H1 (cell line): ENCODE data around the gene LKAAEAR1. TPM values are rescaled to one million over a fixed set of nuclear protein-coding genes. Genes with fewer than 3 reads are reported as not detected.

Source experiments
- CTCF ChIA-PET: fragments of 300-600 bp; sonication (Branson Sonifier 250); formaldehyde crosslinking; loops from one replicate; lab custom pipeline; 2021; ENCODE audit not compliant: partially characterized antibody; lab: Charles Lee
- POLR2A ChIA-PET: fragments of 300-600 bp; sonication (Branson Sonifier 250); formaldehyde crosslinking; loops from one replicate; lab custom pipeline; 2021; ENCODE audit warnings: inconsistent platforms; ENCODE audit not compliant: partially characterized antibody; lab: Charles Lee
- DNase-seq, 2 experiments: peaks; one replicate each; pipeline versions ENCODE4 v3.0.0 to v3.0.0-alpha.2; 2010 to 2022; ENCODE audit warnings: low spot score in 2 of 2, low read depth in 1 of 2, mixed read lengths in 1 of 2
- FAIRE-seq: peaks from 2 replicates; lab custom pipeline; 2011; peaks lifted over from hg19 to GRCh38; lab: Jason Lieb, UNC
- H2AFZ ChIP-seq: 2 replicates; pipeline ENCODE4 v1.8.1; 2012; ENCODE audit warnings: low read length, inconsistent platforms
- H2AK5ac ChIP-seq: 2 replicates; pipeline ENCODE4 v1.6.1; 2013; ENCODE audit warnings: low read depth, low read length
- H2BK120ac ChIP-seq: replicated peaks from 2 replicates; pipeline ENCODE3; 2013; ENCODE audit warnings: low read depth, low read length, inconsistent platforms
- H2BK12ac ChIP-seq: 2 replicates; pipeline ENCODE4 v1.6.1; 2013; ENCODE audit warnings: low read depth, low read length
- H2BK15ac ChIP-seq: 2 replicates; pipeline ENCODE4 v1.6.1; 2013; ENCODE audit warnings: low read length
- H2BK20ac ChIP-seq: 2 replicates; pipeline ENCODE4 v1.6.1; 2013; ENCODE audit warnings: low read length
- H2BK5ac ChIP-seq: 2 replicates; pipeline ENCODE4 v1.6.1; 2013; ENCODE audit warnings: low read depth, low read length
- H3K14ac ChIP-seq: 2 replicates; pipeline ENCODE4 v1.6.1; 2013; ENCODE audit warnings: inconsistent platforms; ENCODE audit not compliant: insufficient read length
- H3K18ac ChIP-seq: 2 replicates; pipeline ENCODE4 v1.6.1; 2013; ENCODE audit warnings: low read length; ENCODE audit errors: extremely low read depth
- H3K23ac ChIP-seq: 2 replicates; pipeline ENCODE4 v1.6.1; 2013; ENCODE audit warnings: inconsistent platforms; ENCODE audit not compliant: insufficient read length
- H3K23me2 ChIP-seq: 2 replicates; pipeline ENCODE4 v1.6.1; 2013; ENCODE audit warnings: low read depth, low read length
- H3K27ac ChIP-seq: 2 replicates; pipeline ENCODE4 v1.6.1; 2011; ENCODE audit warnings: low read depth, low read length, inconsistent platforms
- H3K27me3 ChIP-seq, 4 experiments: replicated peaks in 1 of 4; 1 replicate in 1 of 4; 2 replicates in 3 of 4; pipeline versions ENCODE4 v1.6.1 to v1.8.1; 2011 to 2013; ENCODE audit warnings: low read length in 3 of 4, mild to moderate bottlenecking in 3 of 4, inconsistent platforms in 2 of 4, mixed read lengths in 2 of 4, moderate library complexity in 1 of 4; ENCODE audit not compliant: control insufficient read depth in 3 of 4, insufficient read depth in 3 of 4; ENCODE audit errors: extremely low read depth in 1 of 4
- H3K36me3 ChIP-seq, 4 experiments: 2 replicates each; pipeline versions ENCODE4 v1.6.1 to v1.8.1; 2011 to 2013; ENCODE audit warnings: mild to moderate bottlenecking in 4 of 4, low read length in 3 of 4, moderate library complexity in 2 of 4, control low read depth in 1 of 4, inconsistent platforms in 1 of 4; ENCODE audit not compliant: insufficient read depth in 4 of 4, control insufficient read depth in 2 of 4
- H3K4ac ChIP-seq: replicated peaks from 2 replicates; pipeline ENCODE3; 2013; ENCODE audit warnings: low read length, low read depth, mixed read lengths, inconsistent platforms; ENCODE audit not compliant: insufficient read length
- H3K4me1 ChIP-seq, 4 experiments: replicated peaks in 1 of 4; 1 replicate in 1 of 4; 2 replicates in 3 of 4; pipeline versions ENCODE4 v1.6.1 to v1.8.1; 2011 to 2013; ENCODE audit warnings: low read length in 3 of 4, inconsistent platforms in 2 of 4, mixed read lengths in 1 of 4; ENCODE audit not compliant: insufficient read depth in 4 of 4, control insufficient read depth in 3 of 4
- H3K4me2 ChIP-seq, 2 experiments: 2 replicates each; pipeline versions ENCODE4 v1.6.1 to v1.8.1; 2011 to 2013; ENCODE audit warnings: low read depth in 2 of 2, low read length in 2 of 2, control low read depth in 1 of 2, inconsistent platforms in 1 of 2, mild to moderate bottlenecking in 1 of 2; ENCODE audit not compliant: insufficient read depth in 1 of 2
- H3K4me3 ChIP-seq, 4 experiments: fragments of 200-600, 300-600 bp in 1 of 4; sonication (generic), shearing (Covaris generic), sonication (Bioruptor Twin) in 1 of 4; 2 replicates each; pipeline versions ENCODE4 v1.5.1 to v1.8.1; 2011 to 2016; ENCODE audit warnings: low read length in 4 of 4, low read depth in 3 of 4, control low read depth in 2 of 4, inconsistent platforms in 2 of 4, mild to moderate bottlenecking in 2 of 4, mixed read lengths in 1 of 4, moderate library complexity in 1 of 4; ENCODE audit not compliant: insufficient read depth in 2 of 4; ENCODE audit errors: extremely low read depth in 1 of 4
- H3K56ac ChIP-seq: replicated peaks from 2 replicates; pipeline ENCODE3; 2013; ENCODE audit warnings: low read depth, mild to moderate bottlenecking, mixed read lengths, low read length, inconsistent platforms; ENCODE audit not compliant: insufficient read length
- H3K79me1 ChIP-seq: 2 replicates; pipeline ENCODE4 v1.6.1; 2013; ENCODE audit warnings: low read depth, low read length, control low read depth
- H3K79me2 ChIP-seq, 2 experiments: 2 replicates each; pipeline versions ENCODE4 v1.6.1 to v1.8.1; 2012 to 2013; ENCODE audit warnings: low read length in 2 of 2, mild to moderate bottlenecking in 2 of 2, inconsistent platforms in 1 of 2; ENCODE audit not compliant: insufficient read depth in 2 of 2, control insufficient read depth in 1 of 2
- H3K9ac ChIP-seq, 4 experiments: replicated peaks in 1 of 4; 1 replicate in 1 of 4; 2 replicates in 3 of 4; pipeline versions ENCODE4 v1.6.1 to v1.8.1; 2011 to 2013; ENCODE audit warnings: low read depth in 3 of 4, low read length in 3 of 4, control low read depth in 2 of 4, mild to moderate bottlenecking in 2 of 4, moderate library complexity in 2 of 4, inconsistent platforms in 1 of 4; ENCODE audit errors: extremely low read depth in 1 of 4
- H3K9me3 ChIP-seq, 2 experiments: 2 replicates each; pipeline versions ENCODE4 v1.6.1 to v1.8.1; 2012 to 2013; ENCODE audit warnings: mild to moderate bottlenecking in 2 of 2, moderate library complexity in 2 of 2, control low read depth in 1 of 2, inconsistent platforms in 1 of 2, low read depth in 1 of 2, low read length in 1 of 2, mixed read lengths in 1 of 2; ENCODE audit not compliant: insufficient read depth in 2 of 2
- H4K20me1 ChIP-seq, 2 experiments: replicated peaks in 1 of 2; 2 replicates each; pipeline versions ENCODE3 to v1.8.1; 2011 to 2013; ENCODE audit warnings: inconsistent platforms in 2 of 2, low read length in 2 of 2, mild to moderate bottlenecking in 1 of 2; ENCODE audit not compliant: insufficient read depth in 2 of 2, control insufficient read depth in 1 of 2
- H4K5ac ChIP-seq: 2 replicates; pipeline ENCODE4 v1.6.1; 2013; ENCODE audit warnings: low read length, low read depth, mixed read lengths, inconsistent platforms; ENCODE audit not compliant: insufficient read length
- H4K8ac ChIP-seq: 2 replicates; pipeline ENCODE4 v1.8.0; 2013; ENCODE audit warnings: mild to moderate bottlenecking, moderate library complexity, low read length, inconsistent platforms; ENCODE audit not compliant: insufficient read depth; ENCODE audit errors: extremely low read depth
- H4K91ac ChIP-seq: replicated peaks from 2 replicates; pipeline ENCODE3; 2013; ENCODE audit warnings: low read length, mixed read lengths, inconsistent platforms; ENCODE audit not compliant: insufficient read length
- ASH2L ChIP-seq: fragments of 200-600, 300-600 bp; sonication (generic); IDR thresholded peaks from one replicate; pipeline ENCODE4 v1.7.1; 2017; ENCODE audit warnings: low read length
- CHD1 ChIP-seq: IDR thresholded peaks from 2 replicates; pipeline ENCODE4 v1.6.1; 2012; ENCODE audit warnings: low read depth, low read length, improper control_type of control experiment
- CREB1 ChIP-seq: IDR thresholded peaks from 2 replicates; pipeline ENCODE4 v1.6.1; 2012; ENCODE audit warnings: inconsistent platforms
- EZH2 ChIP-seq: fragments of 200-600 bp; sonication (generic); IDR thresholded peaks from 2 replicates; pipeline ENCODE4 v1.7.1; 2012; ENCODE audit warnings: low read depth, mild to moderate bottlenecking, moderate library complexity, low read length, inconsistent platforms; ENCODE audit not compliant: severe bottlenecking
- JUN ChIP-seq: IDR thresholded peaks from 2 replicates; pipeline ENCODE4 v1.6.1; 2011; ENCODE audit warnings: low read depth, mild to moderate bottlenecking, improper control_type of control experiment, low read length
- KDM4A ChIP-seq: IDR thresholded peaks from one replicate; pipeline ENCODE4 v1.7.1; 2012; ENCODE audit warnings: low read depth, mild to moderate bottlenecking, moderate library complexity, low read length, inconsistent platforms; ENCODE audit not compliant: severe bottlenecking
- SAP30 ChIP-seq: fragments of 300-600 bp; sonication (generic); IDR thresholded peaks from 2 replicates; pipeline ENCODE4 v1.7.1; 2012; ENCODE audit warnings: low read length, moderate library complexity, mild to moderate bottlenecking, inconsistent platforms; ENCODE audit not compliant: insufficient read depth, insufficient replicate concordance
- SUZ12 ChIP-seq: fragments of 200-600 bp; sonication (generic); IDR thresholded peaks from 2 replicates; pipeline ENCODE4 v1.6.1; 2012; ENCODE audit warnings: mild to moderate bottlenecking, inconsistent platforms, low read length, moderate library complexity, mixed read lengths
- WGBS, 2 experiments: shearing (Covaris generic) in 1 of 2; methylation state at CpG; one replicate each; pipeline versions ENCODE4 v1.1.6 to v1.1.7; 2013 to 2015; ENCODE audit warnings: low lambda C conversion rate in 2 of 2, mixed read lengths in 2 of 2, inconsistent platforms in 1 of 2, low coverage in 1 of 2, missing lambda C conversion rate in 1 of 2; ENCODE audit not compliant: insufficient replicate concordance in 2 of 2, insufficient coverage in 1 of 2, insufficient read length in 1 of 2; ENCODE audit errors: extremely low coverage in 1 of 2, missing lambda C conversion rate in 1 of 2; 5-methylcytosine and 5-hydroxymethylcytosine counted together
- polyA plus RNA-seq, 7 experiments: library from polyadenylated mRNA; depleted of rRNA in 3 of 7; stranded (reverse) in 5 of 7; unstranded in 2 of 7; fragments of >200 nt in 5 of 7; fragments of 200-250 nt in 2 of 7; gene quantifications; 1 replicate in 5 of 7; 2 replicates in 1 of 7; 4 replicates in 1 of 7; pipeline versions ENCODE4 v1.2.1 to v1.2.3, GENCODE V29; 2011 to 2013; ENCODE audit warnings: missing spikeins in 2 of 7, mixed read lengths in 2 of 7
- total RNA-seq: library from RNA; stranded (reverse); fragmentation: NEBNext Ultra II Directional; extraction: Animal tissue kit (Norgen Biotek cat#: 25700); gene quantifications from 2 replicates; pipeline ENCODE4 v1.2.1, GENCODE V29; 2021
- TF ChIP-seq, protein P1 (sequence below): IDR thresholded peaks from 2 replicates; pipeline ENCODE4 v1.6.1; 2012; ENCODE audit warnings: inconsistent platforms
- TF ChIP-seq, protein P2 (sequence below): IDR thresholded peaks from 2 replicates; pipeline ENCODE4 v1.6.1; 2012; ENCODE audit warnings: inconsistent platforms

The LKAAEAR1 gene
- total and polyA plus RNA-seq, 2 of the 8 experiments (the other 6 are each of a cell fraction or from before 2014, with no cell fraction given) = 0.41 to 0.53 TPM

DNA sequence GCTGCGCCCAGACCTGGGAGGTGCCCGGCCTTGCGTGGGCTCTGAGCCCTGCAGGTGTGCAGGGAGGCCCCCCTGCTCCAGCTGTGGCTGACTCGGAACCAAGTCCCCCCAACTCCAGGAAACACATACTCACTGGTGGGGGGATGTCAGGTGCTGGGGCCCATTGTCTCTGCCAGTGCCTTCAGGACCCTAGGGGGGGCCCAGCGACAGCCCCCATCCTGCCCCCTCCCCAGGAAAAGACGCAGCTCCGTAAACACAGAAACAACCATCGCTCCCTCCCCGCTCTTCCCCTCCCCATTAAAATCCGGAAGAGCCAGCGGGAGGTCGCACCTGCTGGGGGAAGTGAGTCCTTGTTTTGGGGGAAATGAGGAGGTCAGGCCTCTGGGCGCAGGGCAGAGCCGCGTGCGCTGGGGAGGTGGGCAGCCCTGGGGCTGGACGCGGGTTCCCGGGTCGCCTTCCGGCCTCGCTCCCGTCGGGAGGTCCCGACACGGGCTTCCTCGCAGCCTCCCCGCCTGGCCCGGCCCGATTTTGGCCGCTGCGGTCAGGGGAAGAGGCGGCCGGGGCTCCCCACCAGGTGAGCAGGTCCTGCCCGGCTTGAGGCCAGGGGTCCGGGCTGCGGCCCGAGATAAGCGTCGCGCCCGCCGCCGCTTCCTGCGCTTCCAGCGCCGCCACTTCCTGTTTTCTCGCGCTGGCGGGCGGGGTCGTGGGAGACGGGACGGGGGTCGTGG is 42.0 kb downstream of the LKAAEAR1 start:
- H3K27me3 ChIP-seq = peaks cover 28 to 85% (median 72%) of the 10 kb centered on the region in 4 experiments
- no peak overlapping the region for H3K23ac ChIP-seq
- H2AK5ac ChIP-seq = no peak overlapping the region; the same call in 1 of the 2 replicates
- no peak overlapping the region for H4K5ac ChIP-seq
- no peaks in the 10 kb centered on the region for H4K20me1 ChIP-seq
- no peaks in the 10 kb centered on the region for H3K9me3 ChIP-seq
- peak overlapping the region; percentile 62; the same call in 1 of the 2 replicates for H4K8ac ChIP-seq
- H3K27ac ChIP-seq = no peak overlapping the region
- peak overlapping the region; percentile 16; the same call in 1 of the 2 replicates for H2BK15ac ChIP-seq
- H3K4me1 ChIP-seq = peaks cover 0 to 20% (median 8%) of the 10 kb centered on the region in 4 experiments; a peak in 6 of 7 replicates
- no peak overlapping the region for H3K56ac ChIP-seq
- H3K79me1 ChIP-seq = no peaks in the 10 kb centered on the region
- H3K14ac ChIP-seq = no peak overlapping the region
- no peak overlapping the region for H2BK120ac ChIP-seq
- H3K18ac ChIP-seq = no peak overlapping the region; the same call in 1 of the 2 replicates
- H4K91ac ChIP-seq = no peak overlapping the region
- H2BK5ac ChIP-seq = no peak overlapping the region
- TF ChIP-seq, protein P1, sequence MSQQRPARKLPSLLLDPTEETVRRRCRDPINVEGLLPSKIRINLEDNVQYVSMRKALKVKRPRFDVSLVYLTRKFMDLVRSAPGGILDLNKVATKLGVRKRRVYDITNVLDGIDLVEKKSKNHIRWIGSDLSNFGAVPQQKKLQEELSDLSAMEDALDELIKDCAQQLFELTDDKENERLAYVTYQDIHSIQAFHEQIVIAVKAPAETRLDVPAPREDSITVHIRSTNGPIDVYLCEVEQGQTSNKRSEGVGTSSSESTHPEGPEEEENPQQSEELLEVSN = peak; percentile 51; the same call in 1 of the 2 replicates
- TF ChIP-seq SUZ12 (peak; percentile 54), EZH2 (peak; percentile 58), ASH2L (peak; percentile 29), CREB1 (no peak), JUN (no peak), SAP30 (no peak), CHD1 (no peak), KDM4A (peak; percentile 65)
- TF ChIP-seq, protein P2, sequence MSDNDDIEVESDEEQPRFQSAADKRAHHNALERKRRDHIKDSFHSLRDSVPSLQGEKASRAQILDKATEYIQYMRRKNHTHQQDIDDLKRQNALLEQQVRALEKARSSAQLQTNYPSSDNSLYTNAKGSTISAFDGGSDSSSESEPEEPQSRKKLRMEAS = 0 out of 2 replicates have a peak, but pooled peaks have one; percentile 27
- DNase-seq (no peak), FAIRE-seq (no peak)
- no peaks in the 10 kb centered on the region for H3K79me2 ChIP-seq
- no peak overlapping the region; the same call in 1 of the 2 replicates for H2BK20ac ChIP-seq
- no peak overlapping the region for H3K9ac ChIP-seq
- H2AFZ ChIP-seq = no peak overlapping the region
- H3K36me3 ChIP-seq = no peaks in the 10 kb centered on the region; a peak in 1 of 8 replicates
- CTCF ChIA-PET = interaction anchor here (0.6 to 7.3 kb wide), 8 partner anchors 9 to 241 kb away, joined by 3 to 73 read pairs (median 8); partner anchors contain the start of genes OPRL1 and RGS19
- H3K4me2 ChIP-seq = peak overlapping the region; percentile 63 to 74; a peak in 3 of 4 replicates
- H3K4ac ChIP-seq = no peak overlapping the region
- POLR2A ChIA-PET = interaction anchor here (0.8 to 1.0 kb wide), 2 partner anchors 12 to 186 kb away, joined by 3 read pairs; no protein-coding TSS in a partner anchor
- H2BK12ac ChIP-seq = peak overlapping the region; percentile 68; the same call in 1 of the 2 replicates
- H3K23me2 ChIP-seq = peaks cover 3% of the 10 kb centered on the region; the same call in 1 of the 2 replicates
- WGBS, 2 experiments = 6% methylated on average over 21 of the region's 55 CpGs; no CpG with 5 or more reads in 1 of the 2 experiments
- H3K4me3 ChIP-seq = peak overlapping the region; percentile 26 to 66 (median 41)
